ENCODE data around the gene PAX8.

DNA sequence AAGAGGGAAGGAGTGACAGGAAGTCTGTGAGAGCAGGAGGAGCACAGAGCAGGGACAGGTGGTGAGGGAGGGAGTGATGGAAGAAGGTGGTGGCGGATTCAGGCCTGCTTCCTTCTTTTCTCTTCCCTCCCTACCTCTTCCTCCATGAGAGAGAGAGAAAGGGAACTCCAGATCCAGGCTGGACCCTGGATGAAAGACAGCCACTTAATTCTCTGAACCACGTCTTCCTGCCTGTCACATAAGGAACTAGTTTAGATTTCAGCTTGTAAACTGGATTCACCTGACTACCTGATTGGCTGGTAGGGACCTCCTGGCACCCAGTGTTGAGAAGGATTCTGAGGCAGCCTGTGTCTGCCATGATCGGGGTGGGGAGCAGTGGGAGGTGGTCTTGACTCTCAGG, 48.9 kb downstream of the PAX8 start:
- TF ChIP-seq POLR2A (IDR thresholded peaks at IDR 0.05) = no peak
- TF ChIP-seq, protein P1, sequence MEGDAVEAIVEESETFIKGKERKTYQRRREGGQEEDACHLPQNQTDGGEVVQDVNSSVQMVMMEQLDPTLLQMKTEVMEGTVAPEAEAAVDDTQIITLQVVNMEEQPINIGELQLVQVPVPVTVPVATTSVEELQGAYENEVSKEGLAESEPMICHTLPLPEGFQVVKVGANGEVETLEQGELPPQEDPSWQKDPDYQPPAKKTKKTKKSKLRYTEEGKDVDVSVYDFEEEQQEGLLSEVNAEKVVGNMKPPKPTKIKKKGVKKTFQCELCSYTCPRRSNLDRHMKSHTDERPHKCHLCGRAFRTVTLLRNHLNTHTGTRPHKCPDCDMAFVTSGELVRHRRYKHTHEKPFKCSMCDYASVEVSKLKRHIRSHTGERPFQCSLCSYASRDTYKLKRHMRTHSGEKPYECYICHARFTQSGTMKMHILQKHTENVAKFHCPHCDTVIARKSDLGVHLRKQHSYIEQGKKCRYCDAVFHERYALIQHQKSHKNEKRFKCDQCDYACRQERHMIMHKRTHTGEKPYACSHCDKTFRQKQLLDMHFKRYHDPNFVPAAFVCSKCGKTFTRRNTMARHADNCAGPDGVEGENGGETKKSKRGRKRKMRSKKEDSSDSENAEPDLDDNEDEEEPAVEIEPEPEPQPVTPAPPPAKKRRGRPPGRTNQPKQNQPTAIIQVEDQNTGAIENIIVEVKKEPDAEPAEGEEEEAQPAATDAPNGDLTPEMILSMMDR (IDR thresholded peaks at IDR 0.05) = no peak
